ENCODE results near the gene STAM.

DNA sequence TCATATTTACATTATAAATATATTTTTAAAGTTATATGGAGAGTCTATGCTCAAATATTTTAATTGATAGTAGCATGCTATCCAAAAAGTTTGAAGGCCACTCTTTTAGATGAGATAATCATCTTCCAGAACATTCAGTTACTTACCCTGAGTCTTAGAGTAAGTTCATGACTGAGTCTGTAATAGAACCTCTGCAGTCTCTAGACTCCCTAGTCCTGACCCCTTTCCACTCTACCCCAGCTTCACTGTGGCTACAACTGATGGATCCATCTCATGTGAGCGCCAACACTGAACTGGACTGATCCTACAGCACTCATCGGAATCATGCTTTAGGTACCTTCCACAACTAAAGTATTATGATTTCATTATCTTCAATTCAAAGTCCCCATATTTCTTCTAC is 36.9 kb upstream of the STAM start:
- TF ChIP-seq EP300 (IDR thresholded peaks at IDR 0.05), result no peak
- TF ChIP-seq, protein P1, sequence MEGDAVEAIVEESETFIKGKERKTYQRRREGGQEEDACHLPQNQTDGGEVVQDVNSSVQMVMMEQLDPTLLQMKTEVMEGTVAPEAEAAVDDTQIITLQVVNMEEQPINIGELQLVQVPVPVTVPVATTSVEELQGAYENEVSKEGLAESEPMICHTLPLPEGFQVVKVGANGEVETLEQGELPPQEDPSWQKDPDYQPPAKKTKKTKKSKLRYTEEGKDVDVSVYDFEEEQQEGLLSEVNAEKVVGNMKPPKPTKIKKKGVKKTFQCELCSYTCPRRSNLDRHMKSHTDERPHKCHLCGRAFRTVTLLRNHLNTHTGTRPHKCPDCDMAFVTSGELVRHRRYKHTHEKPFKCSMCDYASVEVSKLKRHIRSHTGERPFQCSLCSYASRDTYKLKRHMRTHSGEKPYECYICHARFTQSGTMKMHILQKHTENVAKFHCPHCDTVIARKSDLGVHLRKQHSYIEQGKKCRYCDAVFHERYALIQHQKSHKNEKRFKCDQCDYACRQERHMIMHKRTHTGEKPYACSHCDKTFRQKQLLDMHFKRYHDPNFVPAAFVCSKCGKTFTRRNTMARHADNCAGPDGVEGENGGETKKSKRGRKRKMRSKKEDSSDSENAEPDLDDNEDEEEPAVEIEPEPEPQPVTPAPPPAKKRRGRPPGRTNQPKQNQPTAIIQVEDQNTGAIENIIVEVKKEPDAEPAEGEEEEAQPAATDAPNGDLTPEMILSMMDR (IDR thresholded peaks at IDR 0.05), result no peak
- no peak for TF ChIP-seq POLR2AphosphoS5 (IDR thresholded peaks at IDR 0.05)
